Hematopoietic multipotent progenitor cell treated with erythropoietin and hydrocortisone succinate and interleukin-3 and kit ligand, for 4 days (in vitro differentiated cells): ENCODE measurements around the gene MRM2.

ENCODE experiments used
- DNase-seq: peaks from one replicate; pipeline ENCODE4 v3.0.0-alpha.2; 2015

MRM2 gene

GRCh38 chr7:2201686-2202360, 40.2 kb downstream of the MRM2 start:
- no peak for DNase-seq

DNA sequence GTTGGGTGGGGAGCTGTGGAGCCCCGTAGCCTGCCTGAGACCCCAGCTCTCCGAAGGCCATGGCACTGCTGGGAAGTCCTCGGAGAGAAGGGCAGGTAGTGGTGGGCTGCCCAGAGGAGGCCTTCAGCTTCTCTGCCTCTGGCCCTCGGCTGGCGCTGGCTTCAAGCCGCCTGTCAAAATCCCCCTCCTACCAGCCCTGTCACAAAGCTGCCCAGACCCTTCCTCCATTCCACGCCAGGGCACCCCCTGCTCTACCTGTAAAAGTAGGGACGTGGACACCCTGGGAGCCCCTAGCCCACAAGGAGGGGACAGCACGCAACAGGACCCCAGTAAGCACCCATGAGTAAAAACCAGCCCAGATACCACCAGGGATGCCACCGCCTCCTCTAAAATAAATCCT, 40.9 kb downstream of the MRM2 start:
- no peak for DNase-seq

DNA sequence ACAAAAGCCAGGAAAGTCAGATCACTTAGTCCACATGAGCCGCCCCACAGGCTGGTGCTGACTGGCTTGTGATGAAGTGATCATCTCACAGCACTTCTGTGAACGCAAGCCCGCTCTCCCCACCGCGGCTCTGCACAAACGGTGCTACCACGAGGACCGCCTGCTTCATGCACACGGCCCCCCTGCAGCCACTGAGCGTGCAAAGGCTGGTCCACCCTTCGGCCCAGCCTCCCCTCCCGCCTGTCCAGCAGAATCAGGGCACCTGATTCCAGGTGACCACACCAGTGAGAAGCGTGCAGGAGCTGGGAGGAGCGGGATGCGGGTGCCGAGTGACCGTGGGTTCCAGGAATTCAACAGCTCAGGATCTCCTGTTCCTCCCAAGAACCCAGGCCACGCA, 41.4 kb downstream of the MRM2 start:
- DNase-seq = no peak

DNA sequence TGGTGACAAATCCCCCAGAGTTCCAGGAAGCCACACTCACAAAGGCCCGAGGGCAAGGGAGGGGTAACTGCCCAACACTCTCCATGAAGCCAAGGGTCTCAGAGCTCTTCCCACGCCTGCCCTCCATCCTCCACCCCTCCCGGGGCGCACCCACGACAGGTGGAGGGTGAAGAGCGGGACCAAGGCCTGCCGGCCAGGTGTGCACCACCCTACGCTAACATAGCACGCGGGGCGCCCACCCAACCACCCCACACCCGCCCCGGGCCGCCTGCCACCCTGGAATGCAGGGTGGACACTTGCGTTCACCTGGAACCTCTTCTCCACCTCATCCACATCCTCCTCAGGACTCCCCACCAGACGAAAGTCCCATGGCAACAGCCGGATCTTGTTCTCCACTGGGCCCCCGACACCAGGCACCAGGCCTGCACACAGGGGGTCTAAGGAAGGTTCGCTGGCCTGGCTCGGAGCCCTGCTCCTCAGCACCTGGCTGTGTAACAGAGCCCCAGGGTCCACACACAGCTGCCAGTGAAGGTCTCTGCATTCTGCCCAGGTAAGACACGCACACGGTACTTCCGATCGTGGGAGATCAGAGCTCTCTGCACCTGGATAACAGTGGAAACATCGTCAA, 41.9 kb downstream of the MRM2 start:
- no peak for DNase-seq

- no peak for DNase-seq
Observed at GRCh38 chr7:2199528-2199927, 42.5 kb downstream of the MRM2 start.

- DNase-seq = no peak
Observed at GRCh38 chr7:2198760-2199159, 43.2 kb downstream of the MRM2 start.

DNA sequence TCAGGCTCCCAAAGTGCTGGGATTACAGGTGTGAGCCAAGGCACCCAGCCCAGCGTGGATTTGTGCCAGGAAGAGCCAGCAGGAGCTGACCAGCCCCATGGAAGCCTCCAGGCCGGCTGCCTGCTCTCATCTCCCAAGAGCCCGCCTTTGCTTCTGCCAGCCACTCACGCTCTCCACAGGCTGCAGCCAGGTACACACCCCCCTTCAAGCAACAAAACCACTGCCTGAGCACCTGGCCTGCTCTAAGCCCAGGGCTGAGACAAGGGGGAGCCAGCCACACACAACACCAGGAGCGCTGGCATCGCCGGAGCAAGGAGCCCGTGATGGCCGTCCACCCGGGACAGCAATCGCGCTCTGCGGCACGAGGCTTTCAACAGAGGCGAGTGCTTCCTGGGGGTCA, 43.8 kb downstream of the MRM2 start:
- no peak for DNase-seq

- no peak for DNase-seq
Observed at GRCh38 chr7:2197436-2198155, 44.4 kb downstream of the MRM2 start.

- no peak for DNase-seq
Observed at GRCh38 chr7:2196381-2197378, 45.3 kb downstream of the MRM2 start.

DNA sequence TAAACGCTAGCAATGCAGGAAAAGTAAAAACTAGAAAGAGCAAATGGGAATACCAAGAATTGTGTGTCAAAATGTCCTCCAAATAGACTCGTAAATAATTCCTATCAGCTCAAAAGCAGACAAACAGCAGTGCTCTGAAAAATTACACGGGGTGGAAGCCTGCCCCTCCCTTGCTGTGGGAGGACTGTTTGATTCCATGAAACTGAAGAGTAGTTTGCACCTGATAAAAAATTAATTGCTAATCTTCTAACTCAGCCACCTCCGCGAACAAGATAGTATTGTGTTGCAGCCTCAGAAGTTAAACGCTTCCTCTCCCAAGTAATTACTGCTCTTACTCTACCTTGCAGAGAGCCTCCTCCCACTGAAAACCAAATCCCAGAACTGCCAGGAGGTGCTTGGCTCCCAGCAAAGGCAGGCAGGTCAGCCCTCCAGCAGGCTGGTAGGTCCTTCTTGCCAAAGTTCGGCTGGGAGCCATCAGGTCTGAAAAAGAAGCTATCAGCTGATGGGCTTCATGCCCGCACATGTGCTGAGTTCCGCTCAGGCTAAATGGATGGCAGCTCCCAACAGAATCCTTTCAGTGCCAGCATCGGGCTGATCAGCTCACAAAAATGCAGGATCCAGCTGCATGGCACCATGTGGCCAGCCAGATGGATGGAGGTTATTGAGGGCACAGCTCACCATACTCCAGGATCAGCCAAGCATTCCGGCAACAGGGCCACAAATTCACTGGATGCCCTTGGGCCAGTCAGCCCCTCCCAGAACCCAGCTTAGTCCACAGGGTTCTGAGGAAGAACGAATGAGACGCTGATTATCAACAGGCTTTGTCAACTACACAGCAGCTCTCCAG, 46.4 kb downstream of the MRM2 start:
- peak; percentile 20 for DNase-seq

DNA sequence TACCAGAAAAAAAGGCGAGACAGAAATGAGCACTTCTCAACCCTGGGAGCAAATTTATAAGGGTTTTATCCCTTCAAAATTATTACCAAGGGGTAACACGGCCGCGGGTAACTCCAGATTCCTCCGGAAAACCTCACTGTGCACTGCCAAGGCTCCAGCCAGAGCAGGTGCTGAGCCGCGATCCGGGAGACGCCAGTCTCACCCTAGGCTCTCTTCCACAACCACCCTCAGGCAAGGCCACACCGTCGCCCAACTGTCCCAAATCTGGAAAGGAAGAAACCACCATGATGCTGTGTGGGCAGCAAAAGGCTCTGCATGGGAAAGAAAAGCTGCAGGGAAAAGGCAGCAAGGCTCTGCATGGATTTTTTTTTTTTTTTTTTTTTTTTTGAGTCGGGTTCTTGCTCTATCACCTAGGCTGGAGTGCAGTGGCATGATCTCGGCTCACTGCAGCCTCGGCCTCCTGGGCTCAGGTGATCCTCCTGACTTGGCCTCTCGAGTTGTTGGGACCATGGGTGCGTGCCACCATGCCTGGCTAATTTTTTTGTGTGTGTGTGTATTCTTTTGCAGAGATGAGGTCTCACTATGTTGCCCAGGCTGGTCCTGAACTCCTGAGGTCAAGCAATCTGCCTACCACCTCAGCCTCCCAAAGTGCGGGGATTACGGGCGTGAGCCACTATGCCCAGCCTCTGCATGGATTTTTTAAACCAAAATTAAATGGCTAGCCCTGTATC, 48.3 kb downstream of the MRM2 start:
- DNase-seq = no peak

GRCh38 chr7:2192831-2193534, 49.0 kb downstream of the MRM2 start:
- DNase-seq = no peak

DNA sequence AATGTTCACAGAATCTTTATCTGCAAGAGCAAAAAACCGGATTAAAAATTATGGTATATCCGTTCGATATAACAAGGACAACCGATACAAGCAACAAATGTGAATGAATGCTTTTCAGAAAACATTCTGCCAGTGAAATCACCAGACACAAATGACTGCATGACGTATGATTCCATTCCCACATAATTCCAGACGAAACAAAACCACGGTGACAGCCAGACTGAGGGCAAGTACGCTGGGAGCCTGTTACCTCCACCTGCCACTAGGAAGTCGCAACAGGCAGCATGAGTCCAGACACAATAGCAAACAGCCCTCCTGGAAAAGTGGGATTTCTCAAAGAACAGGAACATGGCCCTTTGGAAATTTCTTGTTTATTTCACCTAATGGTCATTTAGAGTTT, 51.0 kb downstream of the MRM2 start:
- no peak for DNase-seq

DNA sequence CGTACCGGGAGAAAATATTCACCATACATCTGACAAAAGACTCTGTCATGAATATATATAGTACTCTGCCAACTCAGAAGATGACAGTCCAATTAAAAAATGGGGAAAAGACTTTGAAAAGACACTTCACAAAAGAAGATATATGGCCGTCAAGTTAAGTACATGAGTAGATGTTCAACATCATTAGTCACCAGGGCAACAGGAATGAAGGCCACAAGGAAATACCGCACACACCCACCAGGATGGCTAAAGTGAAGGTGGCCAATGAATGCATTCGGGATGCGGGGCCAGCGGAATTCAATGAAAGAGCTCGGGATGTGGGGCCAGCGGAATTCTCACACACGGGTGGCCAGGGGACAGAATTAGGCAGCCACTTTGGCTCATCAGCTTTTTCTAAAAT, 51.5 kb downstream of the MRM2 start:
- no peak for DNase-seq

- DNase-seq = no peak
Observed at GRCh38 chr7:2186166-2186565, 55.8 kb downstream of the MRM2 start.

GRCh38 chr7:2185715-2186114, 56.3 kb downstream of the MRM2 start:
- DNase-seq = no peak
